NCI-H187 treated with DMSO at 0.1 percent for 48 hours (cell line): ENCODE results near the gene HECW1.

Experiments used
- DNase-seq: peaks from one replicate; lab custom pipeline; 2025; lab: John Stamatoyannopoulos, UW

The HECW1 gene

GRCh38 chr7:43437001-43437400 is 324.6 kb downstream of the HECW1 start:
- DNase-seq, result no peak

GRCh38 chr7:43438897-43439479 is 326.5 kb downstream of the HECW1 start:
- DNase-seq, result no peak

DNA sequence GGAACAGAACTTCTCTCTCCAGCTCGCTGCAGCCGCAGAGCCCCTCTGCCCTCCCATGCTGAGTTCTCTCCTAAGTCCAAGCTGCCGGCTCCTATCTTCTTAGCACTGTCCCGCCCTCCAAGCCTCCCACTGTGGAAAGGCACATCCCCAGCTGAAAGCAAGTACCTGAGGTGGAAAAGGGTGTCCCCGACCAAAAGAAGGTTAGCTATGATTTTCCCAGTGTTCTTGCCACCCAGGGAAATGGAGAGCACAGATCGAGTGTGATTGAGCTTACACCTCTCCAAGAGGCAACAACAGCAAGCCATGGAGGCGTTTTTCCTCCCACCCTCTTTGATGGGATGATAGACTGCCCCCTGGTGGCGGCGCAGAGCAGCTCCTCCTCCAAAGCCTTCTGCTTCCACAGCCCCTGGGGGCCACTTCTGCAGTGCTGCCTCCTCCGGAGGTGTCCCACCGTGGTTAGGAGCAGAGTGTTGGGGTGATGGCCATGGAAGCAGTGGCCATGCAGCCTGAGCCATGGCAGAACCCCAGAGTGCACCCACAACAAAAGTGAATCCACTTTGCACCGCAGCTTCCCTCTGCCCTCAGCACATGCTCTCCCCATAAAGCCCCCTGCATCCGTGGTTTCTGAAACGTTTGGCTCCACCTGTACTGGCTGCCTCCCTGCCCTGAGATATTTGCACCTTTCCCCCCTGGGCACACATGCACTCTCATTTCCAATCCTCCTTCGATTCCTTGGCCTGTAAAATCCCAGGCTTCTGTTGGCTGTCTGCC is 327.4 kb downstream of the HECW1 start:
- no peak for DNase-seq

GRCh38 chr7:43441231-43442130 is 329.0 kb downstream of the HECW1 start:
- DNase-seq, result no peak

- no peak for DNase-seq
Observed at GRCh38 chr7:43443381-43443780, 330.9 kb downstream of the HECW1 start.

- no peak for DNase-seq
Observed at GRCh38 chr7:43444711-43445578, 332.5 kb downstream of the HECW1 start.

DNA sequence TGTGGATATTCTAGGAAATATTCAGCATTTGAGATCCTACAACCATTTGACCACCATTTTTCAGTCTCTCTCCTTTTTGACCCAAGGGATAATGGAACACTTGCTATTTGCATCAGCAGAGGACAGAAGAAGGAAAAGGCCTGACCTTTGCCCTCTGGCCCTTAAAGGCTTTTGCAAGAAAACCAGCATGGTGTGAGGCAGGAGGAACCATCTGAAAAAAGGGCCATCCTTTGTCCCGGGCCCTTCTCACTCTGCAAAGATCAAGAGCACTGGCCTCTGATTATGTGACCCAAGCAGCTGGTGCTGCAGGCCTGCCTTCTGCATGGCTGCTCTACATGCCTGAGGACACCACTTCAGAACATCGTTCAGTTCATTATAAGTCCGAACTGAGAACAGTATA is 337.1 kb downstream of the HECW1 start:
- DNase-seq, result no peak

DNA sequence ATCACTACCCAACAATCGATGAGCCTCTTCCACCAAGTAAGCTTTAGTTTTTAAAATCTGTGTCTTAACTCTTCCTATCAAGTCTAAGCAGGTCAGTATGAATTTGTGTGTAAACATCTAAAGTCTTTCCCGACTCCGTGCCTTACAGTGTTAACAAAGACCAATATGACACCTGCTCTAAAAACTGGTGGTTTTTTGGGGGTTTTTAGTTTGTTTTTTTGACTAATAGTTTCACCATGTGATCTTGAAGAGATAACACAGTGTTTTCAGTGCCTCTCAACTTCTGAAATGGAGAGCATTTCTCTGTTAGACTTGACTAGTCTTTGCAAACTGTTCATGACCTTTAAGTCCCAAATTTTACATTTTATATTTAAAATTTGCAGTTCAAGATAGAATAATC is 338.4 kb downstream of the HECW1 start:
- no peak for DNase-seq

DNA sequence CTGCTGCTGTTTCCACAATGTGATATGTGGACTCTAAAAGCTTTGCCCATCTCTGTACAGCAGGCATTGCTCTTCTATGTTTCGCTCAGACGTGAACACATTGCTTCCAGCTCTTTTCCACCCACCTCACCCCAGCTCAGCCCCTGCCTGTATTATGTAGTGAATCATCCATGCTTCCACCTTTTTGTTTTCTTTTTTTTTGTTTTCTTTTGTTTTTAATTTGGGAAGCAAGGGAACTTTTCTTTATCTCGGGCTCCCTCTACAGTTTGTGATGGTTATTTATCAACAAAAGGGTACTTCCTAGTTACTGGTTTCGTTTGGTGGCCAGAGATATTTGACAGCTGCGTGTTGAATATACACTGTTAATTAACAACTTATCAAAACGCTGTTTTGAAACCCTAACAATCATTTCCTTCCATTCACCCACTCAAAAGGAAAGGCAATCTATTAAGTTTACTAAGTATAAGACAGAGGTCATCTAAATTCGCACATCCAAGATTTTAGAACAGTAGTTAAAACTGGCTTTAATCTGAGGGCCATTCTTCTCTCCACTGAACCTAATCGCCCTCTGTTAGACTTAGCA is 342.6 kb downstream of the HECW1 start:
- DNase-seq, result no peak

DNA sequence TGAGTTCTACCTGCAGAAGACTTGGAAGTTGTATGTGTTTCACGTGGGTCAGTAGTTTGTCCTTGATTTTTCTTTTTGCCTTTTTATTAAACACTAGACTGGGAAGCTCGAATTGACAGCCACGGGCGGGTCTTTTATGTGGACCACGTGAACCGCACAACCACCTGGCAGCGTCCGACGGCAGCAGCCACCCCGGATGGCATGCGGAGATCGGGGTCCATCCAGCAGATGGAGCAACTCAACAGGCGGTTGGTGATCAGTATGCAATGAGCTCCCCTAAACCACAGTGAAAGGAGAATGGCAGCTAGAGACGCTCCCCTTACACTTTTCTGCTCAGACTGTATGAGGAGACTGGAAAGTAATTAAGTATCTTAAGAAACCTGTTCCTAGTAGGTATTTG is 343.8 kb downstream of the HECW1 start:
- no peak for DNase-seq

- no peak for DNase-seq
Observed at GRCh38 chr7:43458330-43459018, 346.0 kb downstream of the HECW1 start.

DNA sequence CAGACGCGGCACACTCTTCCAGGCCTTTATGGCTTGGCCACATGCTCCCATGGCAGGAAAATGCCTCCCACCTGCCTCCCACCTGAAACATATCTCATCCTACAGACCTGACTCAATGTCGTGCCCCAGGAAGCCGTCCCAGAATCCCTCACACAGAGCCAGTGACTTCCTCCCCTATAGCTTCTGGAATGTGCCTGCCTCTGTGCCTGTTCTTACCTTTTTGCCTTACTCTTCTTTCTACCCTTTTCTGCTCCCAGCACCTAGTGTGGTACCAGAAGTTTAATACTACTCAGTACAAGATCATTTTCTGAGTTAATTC is 346.5 kb downstream of the HECW1 start:
- no peak for DNase-seq

GRCh38 chr7:43460733-43461348 is 348.4 kb downstream of the HECW1 start:
- DNase-seq, result no peak

- DNase-seq, result no peak
Observed at GRCh38 chr7:43461349-43462024, 349.0 kb downstream of the HECW1 start.

DNA sequence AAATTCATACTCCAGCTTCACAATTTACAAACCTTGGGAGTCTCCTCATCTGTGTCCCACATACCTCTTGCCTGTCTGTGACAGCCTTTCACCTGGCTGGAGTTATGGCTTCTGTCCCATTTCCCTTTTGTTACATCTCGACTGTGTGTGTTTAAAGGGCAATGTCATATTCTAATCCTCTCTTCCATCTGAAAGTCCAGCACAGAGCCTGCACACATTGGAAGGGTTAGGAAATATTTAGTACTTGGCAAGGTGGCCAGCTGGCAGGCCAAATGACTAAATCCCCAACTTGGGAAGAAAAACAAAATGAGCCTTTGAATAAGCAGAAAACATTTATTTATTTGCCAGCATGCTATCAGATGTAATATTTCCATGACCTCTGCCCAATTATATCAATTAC is 350.4 kb downstream of the HECW1 start:
- no peak for DNase-seq

DNA sequence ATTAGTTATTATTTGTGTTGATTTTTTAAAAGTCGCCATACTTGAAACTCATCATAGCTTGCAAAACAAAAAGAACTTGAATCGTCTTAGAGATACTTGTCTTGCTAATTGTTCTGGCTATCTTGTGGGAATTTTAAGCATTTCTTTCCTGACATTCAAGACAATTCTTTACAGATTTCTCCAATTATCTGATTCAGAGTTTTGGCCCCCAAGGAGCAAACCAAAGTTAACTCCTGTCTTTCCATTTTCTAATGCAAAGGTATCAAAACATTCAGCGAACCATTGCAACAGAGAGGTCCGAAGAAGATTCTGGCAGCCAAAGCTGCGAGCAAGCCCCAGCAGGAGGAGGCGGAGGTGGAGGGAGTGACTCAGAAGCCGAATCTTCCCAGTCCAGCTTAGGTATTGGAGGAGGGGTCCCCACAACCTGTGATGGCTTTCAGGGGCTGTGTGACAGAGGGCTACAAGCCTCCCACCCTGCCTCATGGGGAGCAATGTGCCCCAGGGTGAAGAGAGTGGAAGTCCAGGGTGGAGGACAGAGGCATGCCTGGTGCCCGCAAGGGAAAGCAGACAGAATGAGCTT is 351.0 kb downstream of the HECW1 start:
- no peak for DNase-seq

GRCh38 chr7:43465581-43466554 is 353.4 kb downstream of the HECW1 start:
- DNase-seq, result no peak

- no peak for DNase-seq
Observed at GRCh38 chr7:43467406-43467805, 355.0 kb downstream of the HECW1 start.
